Fibroblast of mammary gland (primary cell): ENCODE results near the gene SERPINB10.
"Not testable (repeated sequence)": the region's sequence is repeated elsewhere in the genome, so short reads cannot be mapped to it uniquely, and the experiment has no call there.

Experiments used
- DNase-seq: peaks from one replicate; pipeline ENCODE4 v3.0.0-alpha.2; 2010; ENCODE audit warnings: low read depth
- H3K4me3 ChIP-seq: 2 replicates; pipeline ENCODE4 v1.5.1; 2011; ENCODE audit warnings: low read depth, mild to moderate bottlenecking, low read length, moderate library complexity; ENCODE audit not compliant: control insufficient read depth
- TF ChIP-seq, protein P1 (sequence below): conservative IDR thresholded peaks from 2 replicates; pipeline ENCODE4 v1.5.1; 2011; ENCODE audit warnings: low read depth, low read length, inconsistent platforms; ENCODE audit not compliant: control insufficient read depth, insufficient read depth

SERPINB10 gene

DNA sequence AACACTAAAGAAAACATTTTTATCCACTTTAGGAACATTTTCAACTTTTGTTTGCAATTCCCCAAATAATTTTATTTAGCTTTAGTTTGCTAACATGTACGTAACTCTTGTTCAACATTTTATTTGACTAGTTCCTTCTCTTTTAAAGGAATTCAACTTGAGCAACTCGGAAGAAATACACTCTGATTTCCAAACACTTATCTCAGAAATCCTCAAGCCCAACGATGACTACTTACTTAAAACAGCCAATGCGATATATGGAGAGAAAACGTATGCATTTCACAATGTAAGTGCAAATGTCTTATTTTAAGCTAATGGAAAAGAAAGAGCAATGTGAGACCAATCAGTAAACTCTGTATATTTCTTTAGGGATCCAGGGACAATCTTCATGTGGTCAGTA is 10.1 kb downstream of the SERPINB10 start:
- TF ChIP-seq, protein P1, sequence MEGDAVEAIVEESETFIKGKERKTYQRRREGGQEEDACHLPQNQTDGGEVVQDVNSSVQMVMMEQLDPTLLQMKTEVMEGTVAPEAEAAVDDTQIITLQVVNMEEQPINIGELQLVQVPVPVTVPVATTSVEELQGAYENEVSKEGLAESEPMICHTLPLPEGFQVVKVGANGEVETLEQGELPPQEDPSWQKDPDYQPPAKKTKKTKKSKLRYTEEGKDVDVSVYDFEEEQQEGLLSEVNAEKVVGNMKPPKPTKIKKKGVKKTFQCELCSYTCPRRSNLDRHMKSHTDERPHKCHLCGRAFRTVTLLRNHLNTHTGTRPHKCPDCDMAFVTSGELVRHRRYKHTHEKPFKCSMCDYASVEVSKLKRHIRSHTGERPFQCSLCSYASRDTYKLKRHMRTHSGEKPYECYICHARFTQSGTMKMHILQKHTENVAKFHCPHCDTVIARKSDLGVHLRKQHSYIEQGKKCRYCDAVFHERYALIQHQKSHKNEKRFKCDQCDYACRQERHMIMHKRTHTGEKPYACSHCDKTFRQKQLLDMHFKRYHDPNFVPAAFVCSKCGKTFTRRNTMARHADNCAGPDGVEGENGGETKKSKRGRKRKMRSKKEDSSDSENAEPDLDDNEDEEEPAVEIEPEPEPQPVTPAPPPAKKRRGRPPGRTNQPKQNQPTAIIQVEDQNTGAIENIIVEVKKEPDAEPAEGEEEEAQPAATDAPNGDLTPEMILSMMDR = no peak
- no peak overlapping the region for H3K4me3 ChIP-seq
- DNase-seq = no peak

DNA sequence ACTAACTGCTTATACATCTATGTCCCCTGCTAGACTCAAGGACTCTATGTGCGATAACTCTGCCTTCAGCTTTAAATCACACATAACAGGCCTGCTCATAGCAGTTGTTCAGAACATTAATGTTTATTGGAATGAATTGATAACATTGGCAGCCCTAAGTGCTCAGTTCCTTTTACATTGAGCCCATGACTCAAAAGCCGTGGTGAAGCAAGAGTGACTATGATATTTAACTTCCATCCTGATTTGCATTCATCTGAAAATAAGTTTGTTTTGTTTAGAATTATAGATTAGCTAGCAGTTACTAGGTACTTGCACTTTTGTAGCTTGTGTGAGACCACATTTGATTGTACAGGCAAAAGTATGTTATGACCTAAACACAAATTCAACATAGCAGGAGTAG is 14.3 kb downstream of the SERPINB10 start:
- no peak for DNase-seq
- H3K4me3 ChIP-seq = no peak overlapping the region
- TF ChIP-seq, protein P1 = no peak

DNA sequence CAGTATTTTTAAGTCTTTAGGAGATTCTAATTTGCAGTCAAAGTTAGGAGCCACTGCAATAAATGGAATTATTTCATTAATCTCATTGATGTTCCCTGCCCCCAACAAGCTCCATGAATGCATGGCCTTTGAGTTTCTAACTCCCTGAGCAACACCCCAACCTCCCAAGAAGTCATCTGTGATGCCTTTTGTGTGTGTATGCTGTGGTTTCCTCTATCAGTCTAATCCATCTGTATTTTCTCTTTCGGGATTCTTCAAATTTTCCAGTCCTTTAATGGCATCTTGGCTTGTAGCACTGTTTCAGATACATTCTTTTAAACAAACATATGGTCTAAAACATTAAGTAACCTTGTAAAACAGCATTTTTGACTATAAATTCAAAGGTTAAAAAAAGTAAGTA is 16.8 kb downstream of the SERPINB10 start:
- DNase-seq = no peak

DNA sequence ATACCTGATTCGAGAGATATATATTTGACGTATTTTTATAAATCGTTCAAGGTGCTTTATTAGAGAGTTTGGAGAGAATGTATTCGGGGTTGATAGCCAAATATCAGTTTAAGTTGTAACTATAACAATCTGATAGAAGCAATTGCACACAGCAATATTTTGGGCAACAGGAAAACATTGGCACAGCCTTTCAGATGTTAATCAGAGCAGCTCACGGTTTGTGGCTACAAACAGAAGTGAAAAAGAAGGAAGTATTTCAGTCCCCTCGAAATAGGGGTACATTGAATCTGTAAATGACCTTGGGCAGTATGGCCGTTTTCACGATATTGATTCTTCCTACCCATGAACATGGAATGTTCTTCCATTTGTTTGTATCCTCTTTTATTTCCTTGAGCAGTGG is 20.6 kb downstream of the SERPINB10 start:
- TF ChIP-seq, protein P1 = no peak
- DNase-seq = no peak
- H3K4me3 ChIP-seq = no peak overlapping the region

More for the DNA sequence above, 16.8 kb downstream of the SERPINB10 start:
- TF ChIP-seq, protein P1 = no peak
- no peak overlapping the region for H3K4me3 ChIP-seq

DNA sequence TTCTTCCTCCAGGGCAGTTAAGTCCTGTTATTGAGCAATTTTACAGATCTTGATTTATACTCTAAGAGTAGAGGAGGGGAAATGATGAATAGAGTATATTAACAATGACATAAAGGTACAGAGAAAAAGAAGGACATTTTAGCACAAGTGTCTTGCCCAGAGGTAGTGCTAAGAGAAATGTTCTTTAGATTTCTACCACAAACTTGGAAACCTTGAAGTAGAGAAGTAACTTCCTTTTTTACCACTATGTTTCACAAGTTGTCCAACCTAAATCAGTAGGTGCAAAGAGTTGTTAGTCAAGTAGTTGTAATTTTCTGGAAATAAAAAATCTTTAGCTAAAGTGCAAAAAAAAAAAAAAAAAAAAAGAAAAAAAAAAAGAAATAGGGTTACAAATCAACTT is 21.6 kb downstream of the SERPINB10 start:
- not testable (repeated sequence) for H3K4me3 ChIP-seq, DNase-seq

DNA sequence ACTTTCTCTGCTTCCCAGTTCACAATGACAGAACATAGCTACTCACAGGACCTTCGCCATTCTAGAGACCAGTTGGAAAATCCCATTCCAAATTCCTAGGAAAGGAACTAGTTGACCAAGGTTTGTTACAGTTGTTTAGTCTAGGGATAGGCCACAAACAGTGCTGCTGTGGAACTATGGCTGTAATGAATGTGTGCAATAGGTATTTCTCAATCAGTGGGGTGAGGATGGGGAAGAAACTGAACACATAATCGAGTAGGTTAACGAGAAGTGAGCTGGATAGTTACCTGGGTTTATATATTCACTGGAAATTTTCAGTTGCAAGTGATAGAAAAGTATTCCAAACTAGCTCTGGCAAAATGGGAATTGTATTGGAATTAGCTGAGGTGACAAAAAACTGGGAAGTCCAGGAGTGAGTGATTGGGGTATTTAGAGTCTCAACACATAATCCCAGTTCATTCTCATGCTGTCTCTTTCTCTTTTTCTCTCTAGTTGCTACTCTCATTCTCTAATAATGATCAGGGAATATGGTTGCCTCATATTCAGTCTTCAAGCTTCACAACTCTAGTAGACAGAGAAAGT is 23.1 kb downstream of the SERPINB10 start:
- no peak for DNase-seq
- H3K4me3 ChIP-seq = no peak overlapping the region
- TF ChIP-seq, protein P1 = no peak

DNA sequence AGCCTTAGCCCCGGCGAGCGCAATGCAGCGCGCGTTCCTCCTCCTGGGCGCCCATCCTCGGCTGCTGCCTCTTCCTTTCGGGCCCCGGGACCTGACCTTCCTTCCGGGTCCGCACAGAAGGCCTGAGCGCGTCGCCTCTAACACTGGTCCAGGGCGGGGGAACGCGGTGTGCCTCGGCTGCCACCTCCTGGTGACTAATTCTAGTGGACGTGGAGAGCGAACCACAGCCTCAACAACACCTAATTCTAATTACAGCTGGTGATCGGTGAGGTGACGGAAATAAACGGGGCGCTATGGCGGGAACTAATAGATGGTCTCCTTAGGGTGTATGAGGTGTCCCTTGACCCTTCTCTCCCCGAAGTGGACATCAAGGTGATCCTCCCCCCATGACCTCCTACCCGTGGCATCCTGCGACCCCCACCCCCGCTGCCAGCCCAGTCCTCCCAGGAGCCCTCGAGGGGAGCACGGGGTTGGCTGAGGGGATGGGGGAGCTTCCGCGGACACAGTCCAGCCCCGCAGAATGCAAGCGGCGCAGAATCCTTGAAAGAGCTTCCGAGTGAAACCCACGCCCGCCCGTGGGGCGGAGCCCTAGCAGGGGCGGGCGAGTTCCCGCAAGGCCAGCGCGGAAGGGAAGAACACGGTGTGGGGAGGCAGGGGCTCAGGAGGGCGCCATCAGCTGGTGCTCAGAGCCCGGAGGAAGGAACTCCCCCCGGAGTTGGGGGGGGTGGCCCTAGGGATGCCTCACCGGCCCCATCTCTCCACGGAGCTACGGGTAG is 28.6 kb downstream of the SERPINB10 start:
- H3K4me3 ChIP-seq = peak overlapping the region; percentile 60
- DNase-seq = peak; percentile 68
- TF ChIP-seq, protein P1 = peak; percentile 57
